Measurements from ENCODE around the gene ADCY7. TPM values are rescaled to one million over a fixed set of nuclear protein-coding genes. Genes with fewer than 3 reads are reported as not detected.
A peak's percentile ranks its signal among the peaks of the same experiment; 100 is the strongest.

ADCY7 gene
- total and polyA plus RNA-seq, 2 donors, result 23.1 to 30.9 TPM

DNA sequence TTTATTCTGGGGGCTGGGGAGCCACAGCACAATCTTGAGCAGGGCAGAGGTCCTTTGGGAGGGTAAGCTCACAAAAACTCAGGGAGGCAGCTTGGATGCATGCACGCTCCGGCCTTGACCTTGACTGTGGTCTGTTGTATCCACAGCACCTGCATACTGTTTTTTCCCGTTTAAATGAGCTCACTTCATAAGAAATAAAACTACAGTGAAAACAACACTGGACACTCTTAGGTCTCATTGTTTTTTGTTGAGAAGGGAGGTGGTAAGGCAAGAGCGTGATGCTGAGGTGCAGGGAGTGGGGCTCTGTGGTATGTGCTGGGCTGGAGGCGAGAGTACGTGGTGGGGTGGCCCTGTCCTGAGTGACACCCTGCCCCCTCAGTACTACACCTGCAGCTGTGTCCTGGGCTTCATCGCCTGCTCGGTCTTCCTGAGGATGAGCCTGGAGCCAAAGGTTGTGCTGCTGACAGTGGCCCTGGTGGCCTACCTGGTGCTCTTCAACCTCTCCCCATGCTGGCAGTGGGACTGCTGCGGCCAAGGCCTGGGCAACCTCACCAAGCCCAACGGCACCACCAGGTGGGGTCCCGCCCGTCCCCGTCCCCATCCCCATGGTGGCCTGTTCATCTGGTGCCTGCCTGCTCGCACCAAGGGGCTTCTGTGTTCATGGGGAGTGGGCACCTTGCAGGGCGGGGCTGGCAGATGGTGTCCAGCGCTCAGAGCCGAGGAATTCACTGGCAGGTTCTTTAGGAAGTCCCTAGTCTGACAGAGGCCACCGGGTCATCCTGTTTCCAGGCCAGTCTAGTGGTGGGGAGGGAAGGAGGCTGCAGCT, 44.2 kb downstream of the ADCY7 start:
- 95% methylated on average over 18 of the region's 18 CpGs for WGBS
- Histone ChIP-seq H3K9me3 (ENCODE audit: control insufficient read depth in 2 of 2, insufficient read depth in 1 of 2, low read length in 1 of 2) (no peaks in the 10 kb centered on the region), H3K36me3 (ENCODE audit: control insufficient read depth in 2 of 2, insufficient read depth in 2 of 2, low read length in 1 of 2) (peaks cover 47 to 64% of the 10 kb centered on the region in 2 donors), H3K4me1 (ENCODE audit: control insufficient read depth in 2 of 2, insufficient read depth in 2 of 2, low read length in 2 of 2) (no peaks in the 10 kb centered on the region), H3K27me3 (ENCODE audit: control insufficient read depth in 2 of 2, insufficient read depth in 1 of 2, low read length in 1 of 2) (no peaks in the 10 kb centered on the region), H3K4me3 (ENCODE audit: low read length in 2 of 2) (no peak overlapping the region), H3K27ac (ENCODE audit: low read depth in 1 of 2, low read length in 1 of 2) (no peak overlapping the region)
- DNase-seq (ENCODE audit: low read depth in 6 of 9, low spot score in 9 of 9), result no peak

DNA sequence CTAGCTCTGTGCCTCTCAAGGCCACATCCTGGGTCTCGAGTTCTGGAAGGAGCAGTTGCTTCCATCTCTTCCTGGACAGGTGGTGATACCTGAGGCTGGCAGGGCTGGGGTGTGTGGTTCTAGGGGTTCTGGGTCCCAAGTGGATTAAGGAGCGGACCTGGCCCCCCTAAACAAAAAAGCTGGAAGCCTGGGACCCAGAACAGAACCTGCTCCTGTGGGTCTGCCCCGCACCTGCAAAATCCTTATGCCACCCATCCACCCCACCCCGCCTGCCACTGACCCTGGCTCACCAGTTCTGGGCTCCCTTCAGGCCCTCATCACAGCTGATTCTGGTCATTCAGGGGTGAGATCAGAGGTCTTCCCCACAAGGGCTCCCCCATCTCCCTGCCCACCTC, 44.8 kb downstream of the ADCY7 start:
- 99% methylated on average over 4 of the region's 4 CpGs for WGBS
- Histone ChIP-seq H3K27me3 (ENCODE audit: control insufficient read depth in 2 of 2, insufficient read depth in 1 of 2, low read length in 1 of 2) (no peaks in the 10 kb centered on the region), H3K4me1 (ENCODE audit: control insufficient read depth in 2 of 2, insufficient read depth in 2 of 2, low read length in 2 of 2) (no peaks in the 10 kb centered on the region), H3K36me3 (ENCODE audit: control insufficient read depth in 2 of 2, insufficient read depth in 2 of 2, low read length in 1 of 2) (peaks cover 48 to 68% of the 10 kb centered on the region in 2 donors), H3K27ac (ENCODE audit: low read depth in 1 of 2, low read length in 1 of 2) (peak overlapping the region in 1 of 2 donors; percentile 20), H3K4me3 (ENCODE audit: low read length in 2 of 2) (no peak overlapping the region), H3K9me3 (ENCODE audit: control insufficient read depth in 2 of 2, insufficient read depth in 1 of 2, low read length in 1 of 2) (no peaks in the 10 kb centered on the region)
- no peak for DNase-seq (ENCODE audit: low read depth in 6 of 9, low spot score in 9 of 9)

DNA sequence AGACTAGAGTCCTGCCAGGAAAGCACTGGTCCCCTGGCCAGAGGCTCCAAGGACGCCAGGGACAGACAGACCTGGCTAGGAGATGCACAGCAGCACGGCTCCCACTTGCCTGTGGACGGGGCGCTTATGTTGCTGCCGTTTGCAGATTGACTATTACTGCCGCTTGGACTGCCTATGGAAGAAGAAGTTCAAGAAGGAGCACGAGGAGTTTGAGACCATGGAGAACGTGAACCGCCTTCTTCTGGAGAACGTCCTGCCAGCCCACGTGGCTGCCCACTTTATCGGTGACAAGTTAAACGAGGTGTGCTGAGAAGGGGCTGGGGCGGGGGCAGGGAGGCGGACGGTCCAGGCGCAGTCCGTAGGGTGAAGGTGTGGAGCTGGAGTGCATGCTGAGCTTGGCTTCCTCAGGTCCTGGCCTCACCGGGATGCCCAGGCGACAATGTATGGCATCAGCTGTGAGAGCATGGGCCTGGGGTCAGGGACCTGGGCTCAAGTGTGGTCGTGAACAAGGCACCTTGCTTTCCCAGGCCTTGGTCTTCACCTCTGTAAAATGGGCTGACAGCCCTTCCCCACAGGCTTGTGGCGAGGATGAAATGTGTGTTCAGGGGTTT, 45.6 kb downstream of the ADCY7 start:
- H3K4me3 ChIP-seq (ENCODE audit: low read length in 2 of 2), result no peak overlapping the region
- no peak for DNase-seq (ENCODE audit: low read depth in 6 of 9, low spot score in 9 of 9)
- peaks cover 57 to 77% of the 10 kb centered on the region in 2 donors for H3K36me3 ChIP-seq (ENCODE audit: control insufficient read depth in 2 of 2, insufficient read depth in 2 of 2, low read length in 1 of 2)
- no peaks in the 10 kb centered on the region for H3K9me3 ChIP-seq (ENCODE audit: control insufficient read depth in 2 of 2, insufficient read depth in 1 of 2, low read length in 1 of 2)
- H3K27me3 ChIP-seq (ENCODE audit: control insufficient read depth in 2 of 2, insufficient read depth in 1 of 2, low read length in 1 of 2), result no peaks in the 10 kb centered on the region
- H3K27ac ChIP-seq (ENCODE audit: low read depth in 1 of 2, low read length in 1 of 2), result no peak overlapping the region
- no peaks in the 10 kb centered on the region for H3K4me1 ChIP-seq (ENCODE audit: control insufficient read depth in 2 of 2, insufficient read depth in 2 of 2, low read length in 2 of 2)
- WGBS, result 97% methylated on average over 22 of the region's 22 CpGs

GRCh38 chr16:50313596-50314478, 47.5 kb downstream of the ADCY7 start:
- no peak for DNase-seq (ENCODE audit: low read depth in 6 of 9, low spot score in 9 of 9)
- WGBS, result 58% methylated on average over 31 of the region's 31 CpGs
- Histone ChIP-seq H3K9me3 (ENCODE audit: control insufficient read depth in 2 of 2, insufficient read depth in 1 of 2, low read length in 1 of 2) (no peaks in the 10 kb centered on the region), H3K27ac (ENCODE audit: low read depth in 1 of 2, low read length in 1 of 2) (no peak overlapping the region), H3K4me1 (ENCODE audit: control insufficient read depth in 2 of 2, insufficient read depth in 2 of 2, low read length in 2 of 2) (no peaks in the 10 kb centered on the region), H3K36me3 (ENCODE audit: control insufficient read depth in 2 of 2, insufficient read depth in 2 of 2, low read length in 1 of 2) (peaks cover 64 to 70% of the 10 kb centered on the region in 2 donors), H3K4me3 (ENCODE audit: low read length in 2 of 2) (no peak overlapping the region), H3K27me3 (ENCODE audit: control insufficient read depth in 2 of 2, insufficient read depth in 1 of 2, low read length in 1 of 2) (no peaks in the 10 kb centered on the region)

- no peak for DNase-seq (ENCODE audit: low read depth in 6 of 9, low spot score in 9 of 9)
- no peak overlapping the region for H3K27ac ChIP-seq (ENCODE audit: low read depth in 1 of 2, low read length in 1 of 2)
- 95% methylated on average over 8 of the region's 8 CpGs for WGBS
These were observed 48.3 kb downstream of the ADCY7 start for GRCh38 chr16:50314665-50315064.

DNA sequence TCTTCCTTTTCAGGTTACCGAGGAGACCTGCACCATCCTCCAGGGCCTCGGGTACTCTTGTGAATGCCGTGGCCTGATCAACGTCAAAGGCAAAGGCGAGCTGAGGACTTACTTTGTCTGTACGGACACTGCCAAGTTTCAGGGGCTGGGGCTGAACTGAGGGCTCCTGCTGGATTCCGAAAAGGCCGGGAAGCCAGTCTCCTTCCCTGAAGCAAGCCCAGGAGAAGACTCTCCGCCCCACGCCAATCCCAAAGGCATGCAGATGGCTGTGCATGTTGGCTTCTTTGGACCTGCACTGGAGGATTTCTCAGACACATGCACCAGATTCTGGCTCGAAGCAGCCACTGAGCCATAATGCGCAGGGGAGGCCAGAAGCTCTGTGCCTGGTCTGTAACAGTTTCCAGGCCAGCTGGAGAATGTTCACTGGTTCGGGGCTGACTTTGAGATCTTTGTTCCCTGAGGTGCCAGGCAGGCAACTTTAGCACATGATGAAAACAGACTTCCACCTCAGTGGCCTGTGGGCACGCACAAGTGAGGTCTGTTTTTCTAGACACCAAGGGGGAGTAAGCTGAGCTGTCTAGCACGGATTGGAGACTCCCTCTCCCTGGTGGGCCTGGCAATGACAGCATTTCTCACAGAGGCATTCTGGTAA, 49.1 kb downstream of the ADCY7 start:
- Histone ChIP-seq H3K4me3 (ENCODE audit: low read length in 2 of 2) (no peak overlapping the region), H3K36me3 (ENCODE audit: control insufficient read depth in 2 of 2, insufficient read depth in 2 of 2, low read length in 1 of 2) (peaks cover 71 to 78% of the 10 kb centered on the region in 2 donors), H3K27me3 (ENCODE audit: control insufficient read depth in 2 of 2, insufficient read depth in 1 of 2, low read length in 1 of 2) (no peaks in the 10 kb centered on the region), H3K4me1 (ENCODE audit: control insufficient read depth in 2 of 2, insufficient read depth in 2 of 2, low read length in 2 of 2) (no peaks in the 10 kb centered on the region), H3K27ac (ENCODE audit: low read depth in 1 of 2, low read length in 1 of 2) (no peak overlapping the region), H3K9me3 (ENCODE audit: control insufficient read depth in 2 of 2, insufficient read depth in 1 of 2, low read length in 1 of 2) (no peaks in the 10 kb centered on the region)
- no peak for DNase-seq (ENCODE audit: low read depth in 6 of 9, low spot score in 9 of 9)
- 96% methylated on average over 15 of the region's 15 CpGs for WGBS

More at GRCh38 chr16:50314665-50315064, 48.3 kb downstream of the ADCY7 start:
- Histone ChIP-seq H3K4me3 (ENCODE audit: low read length in 2 of 2) (no peak overlapping the region), H3K27me3 (ENCODE audit: control insufficient read depth in 2 of 2, insufficient read depth in 1 of 2, low read length in 1 of 2) (no peaks in the 10 kb centered on the region), H3K36me3 (ENCODE audit: control insufficient read depth in 2 of 2, insufficient read depth in 2 of 2, low read length in 1 of 2) (peaks cover 70% of the 10 kb centered on the region in 2 donors), H3K4me1 (ENCODE audit: control insufficient read depth in 2 of 2, insufficient read depth in 2 of 2, low read length in 2 of 2) (no peaks in the 10 kb centered on the region), H3K9me3 (ENCODE audit: control insufficient read depth in 2 of 2, insufficient read depth in 1 of 2, low read length in 1 of 2) (no peaks in the 10 kb centered on the region)

DNA sequence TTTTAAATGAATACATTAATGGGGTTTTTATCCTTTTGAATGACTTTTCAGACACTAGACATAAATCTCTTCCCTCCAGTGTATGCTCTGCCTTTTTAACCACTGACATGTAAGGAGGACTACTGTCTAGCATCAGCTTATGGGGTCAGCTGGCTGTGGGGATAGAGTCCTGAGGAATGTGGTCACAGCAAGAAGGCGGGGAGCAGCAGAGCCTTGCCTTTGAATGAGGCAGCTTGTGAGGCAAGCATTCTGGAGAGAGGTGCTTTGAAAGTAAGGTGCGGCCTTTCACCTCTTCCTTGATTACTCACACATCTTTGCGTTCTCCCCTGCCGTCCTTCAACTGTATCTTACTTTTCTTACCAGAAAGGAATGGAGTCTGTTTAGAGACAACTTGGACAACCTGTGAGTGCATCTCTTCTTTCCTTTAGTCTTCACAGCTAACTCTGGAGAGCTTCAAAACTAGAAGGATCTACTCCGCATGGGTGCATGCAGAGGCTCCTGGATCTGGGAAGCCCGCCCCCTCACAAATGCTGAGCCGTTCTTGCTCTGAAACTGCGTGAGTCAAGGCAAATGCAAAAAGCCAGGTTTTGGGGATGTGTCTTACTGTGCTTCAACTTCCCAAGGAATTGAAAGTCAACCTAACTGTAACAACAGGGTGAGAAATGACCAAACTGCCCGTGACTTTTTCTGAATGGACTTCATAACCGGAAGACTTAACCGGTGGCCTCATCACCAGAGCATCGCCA, 49.9 kb downstream of the ADCY7 start:
- Histone ChIP-seq H3K4me3 (ENCODE audit: low read length in 2 of 2) (no peak overlapping the region), H3K27ac (ENCODE audit: low read depth in 1 of 2, low read length in 1 of 2) (no peak overlapping the region), H3K36me3 (ENCODE audit: control insufficient read depth in 2 of 2, insufficient read depth in 2 of 2, low read length in 1 of 2) (peaks cover 76 to 85% of the 10 kb centered on the region in 2 donors), H3K4me1 (ENCODE audit: control insufficient read depth in 2 of 2, insufficient read depth in 2 of 2, low read length in 2 of 2) (no peaks in the 10 kb centered on the region), H3K9me3 (ENCODE audit: control insufficient read depth in 2 of 2, insufficient read depth in 1 of 2, low read length in 1 of 2) (no peaks in the 10 kb centered on the region), H3K27me3 (ENCODE audit: control insufficient read depth in 2 of 2, insufficient read depth in 1 of 2, low read length in 1 of 2) (no peaks in the 10 kb centered on the region)
- 94% methylated on average over 12 of the region's 12 CpGs for WGBS
- no peak for DNase-seq (ENCODE audit: low read depth in 6 of 9, low spot score in 9 of 9)

GRCh38 chr16:50316848-50317630, 50.7 kb downstream of the ADCY7 start:
- DNase-seq (ENCODE audit: low read depth in 6 of 9, low spot score in 9 of 9), result no peak
- Histone ChIP-seq H3K9me3 (ENCODE audit: control insufficient read depth in 2 of 2, insufficient read depth in 1 of 2, low read length in 1 of 2) (no peaks in the 10 kb centered on the region), H3K27me3 (ENCODE audit: control insufficient read depth in 2 of 2, insufficient read depth in 1 of 2, low read length in 1 of 2) (no peaks in the 10 kb centered on the region), H3K4me1 (ENCODE audit: control insufficient read depth in 2 of 2, insufficient read depth in 2 of 2, low read length in 2 of 2) (no peaks in the 10 kb centered on the region), H3K27ac (ENCODE audit: low read depth in 1 of 2, low read length in 1 of 2) (no peak overlapping the region), H3K4me3 (ENCODE audit: low read length in 2 of 2) (no peak overlapping the region), H3K36me3 (ENCODE audit: control insufficient read depth in 2 of 2, insufficient read depth in 2 of 2, low read length in 1 of 2) (peaks cover 69 to 89% of the 10 kb centered on the region in 2 donors)
- 92% methylated on average over 10 of the region's 10 CpGs for WGBS
